ENCODE measurements around the gene CIITA.
"Not testable (repeated sequence)": the region's sequence is repeated elsewhere in the genome, so short reads cannot be mapped to it uniquely, and the experiment has no call there.

Gene CIITA

DNA sequence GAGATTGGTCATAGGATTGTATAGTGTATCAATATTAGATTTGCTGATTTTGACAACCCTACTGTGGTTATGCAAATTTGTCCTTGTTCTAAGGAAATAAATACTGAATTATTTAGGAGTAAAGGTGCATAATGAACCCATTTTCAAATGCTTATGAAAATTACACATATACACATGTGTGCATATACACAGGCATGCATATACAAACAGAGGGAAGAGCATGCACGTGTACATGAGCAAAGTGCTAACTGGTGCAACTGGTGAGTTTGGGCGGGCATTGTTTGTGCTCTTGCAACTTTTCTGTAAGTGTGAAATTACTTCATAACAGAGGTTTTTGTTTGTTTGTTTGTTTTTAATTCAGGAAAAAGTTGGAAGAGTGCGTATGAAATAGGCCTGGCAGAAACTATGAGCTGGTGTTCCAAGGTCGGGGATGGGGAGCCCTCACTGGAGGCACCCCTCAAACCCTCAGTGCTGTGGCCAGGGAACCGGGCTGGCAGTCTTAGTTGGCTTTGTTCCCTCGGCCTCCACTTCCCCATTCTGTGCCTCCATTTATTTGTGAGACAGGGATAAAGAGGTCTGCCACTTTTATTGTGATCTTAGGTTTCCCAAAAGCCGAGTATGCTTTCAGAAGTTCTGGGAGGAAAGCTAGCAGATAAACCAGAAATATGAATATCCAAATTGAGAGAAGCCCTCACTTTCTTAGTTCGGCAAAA is 59.4 kb downstream of the CIITA start:
- no peak for DNase-seq

DNA sequence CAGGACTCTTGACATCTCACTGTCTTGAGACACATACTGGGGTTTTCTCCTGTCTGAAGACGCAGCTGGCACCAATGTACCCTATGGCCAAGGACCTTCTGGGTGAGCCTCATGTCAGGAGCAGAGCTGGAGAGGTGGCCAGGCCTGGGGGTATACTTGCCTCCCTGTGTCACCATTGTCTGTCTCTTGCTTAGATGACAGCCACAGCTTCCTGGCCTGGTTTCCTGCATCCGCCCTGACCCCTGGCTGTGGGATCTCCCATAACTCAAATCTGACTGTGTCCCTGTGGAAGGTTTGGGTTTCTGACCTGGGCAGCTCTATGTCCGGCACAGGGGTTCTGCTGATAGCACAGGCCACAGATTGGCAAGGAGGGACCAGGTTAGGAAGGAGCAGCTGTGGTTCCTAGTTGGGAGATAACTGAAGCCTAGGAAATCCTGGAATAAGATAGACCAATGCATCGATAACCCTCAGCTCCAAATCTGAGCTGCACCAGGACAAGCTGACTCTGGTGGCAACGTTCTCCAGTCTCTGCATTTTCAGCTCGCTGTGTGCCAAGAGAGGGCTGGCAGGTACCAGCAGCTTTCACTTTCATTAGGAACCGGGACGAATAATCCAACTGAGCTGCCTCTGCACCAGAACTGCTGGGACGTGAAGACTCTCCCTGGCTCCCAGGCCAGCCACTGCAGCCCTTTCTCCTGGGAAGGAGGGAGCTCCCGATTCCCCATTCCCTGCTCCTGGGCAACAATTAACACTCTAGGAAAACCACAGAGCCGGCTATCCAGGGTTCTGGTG is 60.3 kb downstream of the CIITA start:
- no peak for DNase-seq

DNA sequence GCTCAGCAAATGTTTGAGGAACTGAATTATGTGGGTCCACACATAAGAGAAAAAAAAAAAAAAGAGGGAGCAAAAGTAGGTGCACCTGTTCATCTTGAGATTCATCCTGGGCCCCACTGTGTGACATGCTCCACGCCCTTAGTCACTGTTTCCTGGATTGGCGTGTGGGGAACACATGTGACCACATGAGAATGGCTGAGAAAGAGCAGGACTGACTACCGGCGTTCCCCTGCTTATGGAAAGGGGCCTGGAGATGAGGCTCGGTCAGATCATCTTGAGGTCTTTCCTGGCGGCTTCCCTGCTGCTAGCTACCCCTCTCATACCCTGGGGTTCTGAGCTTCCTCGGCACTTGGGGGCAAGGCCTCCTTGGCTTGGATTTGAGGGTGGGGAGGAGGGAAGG is 61.3 kb downstream of the CIITA start:
- no peak for DNase-seq

DNA sequence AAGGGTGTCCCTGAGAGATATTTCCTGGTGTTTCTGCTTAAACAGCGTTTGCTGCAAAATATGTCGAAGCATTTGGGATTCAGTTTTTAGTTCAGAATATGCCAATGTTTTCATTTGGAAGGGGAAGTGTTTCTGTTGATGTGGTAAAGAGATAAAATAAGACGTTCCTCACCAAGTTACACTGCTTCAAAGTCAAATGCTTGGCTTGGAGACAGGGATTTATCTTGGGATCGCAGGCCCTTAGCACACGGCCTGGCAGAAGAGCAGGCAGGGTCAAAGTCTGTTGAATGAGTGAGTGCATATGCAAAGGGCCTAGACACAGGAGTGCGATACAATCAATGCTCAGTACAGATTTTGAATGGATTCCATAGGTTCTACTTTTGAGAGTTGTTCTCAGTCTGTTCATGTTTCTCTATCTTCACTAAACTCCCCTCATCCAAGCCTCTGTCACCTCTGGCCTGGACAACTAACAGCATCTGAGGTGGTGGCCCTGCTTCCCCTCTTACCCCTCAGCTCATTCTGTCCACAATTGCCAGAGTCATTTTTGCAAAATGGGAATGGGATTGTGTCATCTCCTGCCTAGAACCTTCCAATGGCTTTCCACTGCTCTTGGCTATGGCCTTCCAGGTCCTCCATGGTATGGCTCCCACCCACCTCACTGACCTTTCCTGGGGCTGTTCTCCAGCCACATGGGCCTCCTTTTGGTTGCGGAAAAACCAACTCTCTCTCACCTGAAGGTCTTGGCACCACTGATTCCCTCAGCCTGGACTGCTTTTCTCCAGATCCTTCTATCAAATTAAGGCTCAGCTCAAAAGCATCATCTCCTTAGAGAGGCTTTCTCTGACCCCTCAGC is 62.0 kb downstream of the CIITA start:
- DNase-seq, result no peak

DNA sequence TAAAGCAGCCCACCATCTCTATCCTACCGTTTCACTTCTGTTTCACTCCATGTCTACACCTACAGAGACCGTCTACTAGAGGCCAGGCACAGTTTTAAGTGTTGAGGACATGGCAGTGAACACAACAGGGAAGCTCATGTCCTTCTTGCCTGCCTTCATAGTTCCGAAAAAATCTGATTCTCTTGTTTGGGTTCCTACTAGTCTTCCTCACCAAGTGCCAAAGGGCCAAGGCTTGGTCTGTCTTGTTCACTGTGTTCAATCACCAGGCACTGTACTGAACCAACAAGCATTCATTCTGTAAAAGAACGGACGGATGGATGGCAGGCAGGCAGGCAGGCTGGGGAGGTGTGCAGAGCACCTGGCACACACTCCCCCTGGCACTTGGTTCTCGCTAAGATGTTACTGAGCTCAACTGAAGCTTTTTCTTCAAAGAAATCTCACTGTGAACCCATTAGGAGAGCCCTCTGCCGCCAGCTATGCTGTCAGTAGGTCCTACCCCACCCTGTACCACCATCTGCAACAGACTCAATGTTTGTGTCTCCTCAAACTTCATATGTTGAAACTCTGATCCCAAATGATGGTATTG is 62.7 kb downstream of the CIITA start:
- DNase-seq, result no peak

DNA sequence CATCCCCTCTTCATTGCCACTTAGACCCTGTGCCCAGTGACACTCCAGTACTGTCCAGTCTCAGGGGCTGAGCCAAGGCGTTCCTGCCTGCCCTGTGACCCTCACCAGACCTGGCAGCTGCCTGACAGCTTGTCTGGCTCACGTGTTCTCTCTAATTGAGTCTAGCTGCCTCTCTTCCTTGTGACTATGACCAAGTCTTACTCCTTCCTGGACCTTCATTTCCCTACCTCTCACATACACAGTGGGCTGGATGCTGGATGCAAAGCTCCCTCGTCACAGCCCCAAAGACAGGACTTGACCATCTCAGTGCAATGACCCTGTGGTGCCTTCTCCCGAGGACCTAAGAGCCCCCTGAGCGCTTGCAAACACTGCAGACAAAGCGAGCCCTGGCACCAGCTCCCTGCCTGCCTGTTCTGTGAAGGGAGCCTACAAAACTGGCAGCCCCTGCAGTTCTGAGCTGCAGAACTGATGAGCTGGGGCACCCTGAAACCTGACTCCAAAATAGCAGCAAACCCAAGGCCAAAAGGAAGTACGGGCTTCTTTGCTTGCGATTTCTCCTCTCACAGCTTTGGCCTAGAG is 63.6 kb downstream of the CIITA start:
- DNase-seq, result no peak

DNA sequence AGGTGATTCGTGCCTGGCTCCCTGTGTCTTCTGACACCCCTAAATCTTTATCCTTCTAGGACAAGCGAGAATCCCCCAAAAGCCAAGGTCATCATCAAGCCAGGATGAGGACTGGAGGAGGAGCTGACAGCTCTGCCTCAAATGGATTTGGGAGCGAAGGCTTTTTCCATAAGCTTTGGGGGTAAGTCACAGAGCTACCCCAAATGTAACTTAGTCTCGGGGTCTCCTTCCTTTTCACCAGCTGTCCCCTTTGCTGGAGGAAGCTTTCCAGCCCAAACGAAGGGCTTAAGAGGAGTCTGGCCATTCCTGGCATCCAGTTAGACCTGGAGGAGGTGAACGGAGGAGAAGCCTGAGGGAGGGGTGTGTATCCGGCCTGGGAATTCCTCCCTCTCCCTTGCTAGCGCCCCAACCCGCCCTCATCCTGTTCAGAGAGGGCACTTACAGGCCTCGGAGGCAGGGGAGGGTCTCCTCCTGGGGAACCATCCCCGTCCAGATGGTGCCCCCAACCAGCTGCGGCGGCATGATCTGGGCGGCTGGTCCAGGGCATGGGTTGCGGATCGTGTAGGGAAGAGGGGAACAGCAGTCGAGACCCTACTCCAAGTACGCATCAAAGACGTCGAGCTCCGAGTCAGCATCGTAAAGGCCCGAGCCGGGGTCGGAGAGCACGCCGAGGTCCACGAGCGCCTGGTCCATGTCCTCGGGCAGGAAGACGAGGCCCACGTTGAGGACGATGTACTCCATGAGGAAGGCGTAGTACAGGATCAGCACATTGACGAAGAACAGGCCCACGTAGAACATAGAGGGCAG is 64.3 kb downstream of the CIITA start:
- DNase-seq, result no peak

DNA sequence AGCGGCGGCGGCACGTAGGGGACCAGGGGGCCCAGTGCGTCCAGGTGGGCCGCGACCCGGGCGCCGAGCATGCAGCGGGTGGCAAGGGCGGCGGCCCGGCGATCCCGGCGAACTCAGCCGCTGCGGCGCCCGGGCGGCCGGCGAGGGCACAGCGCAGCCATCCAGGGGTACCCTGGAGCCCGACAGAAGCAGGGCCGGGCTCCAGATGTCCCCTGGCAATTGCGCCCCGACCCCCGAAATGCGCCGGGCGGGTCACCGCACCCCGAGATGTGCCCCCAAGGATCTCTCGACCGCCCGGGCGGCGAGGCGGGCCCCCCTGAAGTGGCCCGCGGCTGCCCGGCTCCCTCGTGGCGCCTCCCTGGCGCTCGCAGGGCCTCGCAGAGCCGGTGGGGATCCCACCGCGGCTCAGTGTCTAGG is 64.9 kb downstream of the CIITA start:
- DNase-seq, result not testable (repeated sequence)

DNA sequence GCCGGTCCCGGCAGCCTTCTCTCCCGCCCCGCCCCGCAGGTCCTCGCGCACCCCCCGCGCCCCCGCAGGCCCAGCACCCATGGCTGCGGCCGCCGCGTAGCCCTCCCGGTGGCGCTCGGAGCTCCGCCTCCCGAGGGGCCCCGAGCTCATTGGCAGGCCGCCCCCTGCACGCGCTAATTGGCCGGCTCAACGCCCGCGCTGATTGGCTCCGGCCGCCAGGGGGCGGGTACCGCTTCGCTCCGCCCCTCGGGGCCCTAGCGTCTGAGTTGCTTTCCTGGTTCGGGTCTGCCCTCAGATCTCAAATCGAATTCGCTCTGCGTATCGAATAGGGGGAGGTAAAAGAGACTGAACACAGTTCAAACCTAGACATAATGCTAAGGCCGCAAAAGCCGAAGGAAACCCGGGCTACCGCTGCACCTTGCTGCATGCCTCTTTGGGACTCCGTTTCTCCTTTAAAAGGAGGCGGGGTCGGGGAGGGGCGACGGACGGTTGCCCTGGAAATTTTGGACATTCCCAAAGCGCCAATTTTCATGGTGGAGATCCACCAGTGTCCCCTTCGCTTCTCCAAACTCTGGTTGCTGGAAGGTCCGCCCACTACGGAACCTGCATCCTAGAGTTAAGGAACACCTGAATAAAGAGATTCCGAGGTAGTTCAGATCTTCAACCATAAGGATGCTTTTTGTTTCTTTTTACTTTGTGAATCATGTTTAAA is 65.5 kb downstream of the CIITA start, which contains the start of gene DEXI:
TSS of gene DEXI (minus strand) at position 117 of the 712 bp plus-strand sequence. CDS start 463 bp downstream, outside the sequence.
- peak; percentile 76 for DNase-seq

DNA sequence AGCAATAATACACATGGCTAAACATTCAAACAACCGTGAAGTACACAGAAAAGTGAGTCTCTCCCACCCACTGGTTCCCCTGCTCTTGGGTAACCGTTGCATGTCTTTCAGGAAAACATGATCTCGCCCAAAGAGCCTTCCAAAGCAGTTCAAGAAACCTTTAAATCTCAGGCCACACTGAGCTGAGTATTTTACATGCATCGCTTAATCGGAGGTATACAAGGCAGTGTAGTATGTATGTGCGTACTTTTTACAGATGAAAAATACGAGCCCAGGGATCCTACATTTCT is 66.0 kb downstream of the CIITA start:
- no peak for DNase-seq

DNA sequence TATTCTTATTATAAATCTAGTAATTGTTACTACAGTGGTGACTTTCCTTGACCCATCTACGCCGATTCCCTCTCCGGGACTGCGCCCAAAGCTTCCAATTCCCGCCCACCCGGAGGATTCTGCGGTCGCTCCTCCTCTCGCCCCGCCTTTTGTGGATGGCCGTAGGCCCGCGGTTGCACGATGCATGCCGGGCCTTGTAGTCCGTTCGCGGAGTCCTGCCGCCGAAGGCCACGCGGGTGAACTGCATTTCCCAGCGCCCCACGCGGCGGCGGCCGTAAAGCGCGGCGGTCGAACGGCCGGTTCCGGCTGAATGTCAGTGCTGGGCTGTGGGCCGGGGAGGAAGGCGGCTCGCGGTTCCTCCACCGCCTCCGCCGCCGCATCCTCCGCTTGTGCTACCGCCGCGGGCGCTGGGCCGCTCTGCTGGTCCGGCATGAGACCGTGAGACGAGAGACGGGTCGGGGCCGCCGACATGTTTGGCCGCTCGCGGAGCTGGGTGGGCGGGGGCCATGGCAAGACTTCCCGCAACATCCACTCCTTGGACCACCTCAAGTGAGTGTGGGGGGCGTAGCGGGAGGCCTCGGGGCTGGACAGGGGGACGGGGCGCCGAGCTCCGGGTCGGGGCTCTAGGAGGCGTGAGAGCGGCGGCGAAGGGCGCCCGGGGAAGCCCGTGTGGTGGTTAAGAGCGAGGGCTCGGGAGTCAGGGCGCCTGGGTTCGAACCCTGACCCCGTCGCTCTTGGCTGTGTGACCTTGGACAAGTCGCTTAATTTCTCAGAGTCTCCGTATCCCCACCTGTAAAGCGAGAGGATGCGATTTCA is 67.5 kb downstream of the CIITA start, which contains the start of gene CLEC16A:
TSS of gene CLEC16A (plus strand) at position 316 of the 816 bp plus-strand sequence. CDS start at position 470, 154 bp downstream.
- peak; percentile 68 for DNase-seq

DNA sequence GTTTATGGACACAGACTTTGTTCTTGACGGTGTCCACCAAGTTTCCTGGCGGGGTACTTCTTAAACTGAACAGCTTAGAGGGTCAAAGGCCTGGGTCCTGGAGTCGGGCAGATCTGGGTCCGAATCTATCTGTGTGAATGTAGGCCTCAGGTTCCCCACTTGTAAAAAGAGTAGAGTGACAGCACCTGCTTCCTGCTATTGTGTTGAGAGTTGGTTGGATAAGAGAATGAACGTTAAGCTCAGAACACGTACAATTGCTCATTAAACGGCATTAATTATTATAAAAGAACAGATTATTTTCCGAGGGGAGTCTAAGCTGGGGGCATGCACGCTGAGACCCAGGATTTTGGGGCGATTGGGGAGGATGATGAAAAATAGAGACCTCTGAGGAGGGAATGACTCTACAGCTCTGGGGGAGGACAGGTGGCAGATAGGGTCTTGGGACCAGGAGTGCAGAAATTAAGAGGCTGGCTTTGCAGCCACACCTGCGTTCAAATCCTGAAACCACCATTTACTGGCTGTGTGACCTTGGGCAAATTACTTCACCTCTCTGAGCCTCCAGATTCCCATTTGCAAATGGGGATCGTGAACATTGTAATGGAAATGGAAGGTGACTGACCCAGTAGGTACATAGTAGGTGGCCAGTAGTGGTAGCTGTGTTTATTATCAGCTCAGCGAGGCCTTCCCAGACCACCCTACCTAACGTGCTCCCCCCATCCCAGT is 68.2 kb downstream of the CIITA start:
- no peak for DNase-seq

DNA sequence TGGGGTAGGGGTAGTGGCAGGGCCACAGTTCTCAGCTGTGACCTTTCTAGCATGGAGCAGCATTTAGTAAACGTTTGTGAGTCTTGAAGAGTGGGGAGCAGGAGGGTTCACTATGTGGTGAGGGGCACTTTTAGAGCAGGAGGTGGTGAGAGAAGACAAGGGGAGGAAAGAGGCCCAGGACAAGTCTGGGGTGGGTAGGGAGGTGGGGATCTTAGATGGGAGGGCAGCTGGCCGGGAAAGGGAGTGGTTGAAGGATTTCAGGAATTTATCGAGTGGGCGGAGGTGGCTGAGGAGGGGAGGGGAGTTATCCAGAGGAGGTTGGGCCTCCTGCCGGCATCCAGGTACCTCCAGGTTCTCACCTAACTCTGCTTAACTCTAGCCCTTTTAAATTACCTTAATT is 69.3 kb downstream of the CIITA start:
- no peak for DNase-seq

DNA sequence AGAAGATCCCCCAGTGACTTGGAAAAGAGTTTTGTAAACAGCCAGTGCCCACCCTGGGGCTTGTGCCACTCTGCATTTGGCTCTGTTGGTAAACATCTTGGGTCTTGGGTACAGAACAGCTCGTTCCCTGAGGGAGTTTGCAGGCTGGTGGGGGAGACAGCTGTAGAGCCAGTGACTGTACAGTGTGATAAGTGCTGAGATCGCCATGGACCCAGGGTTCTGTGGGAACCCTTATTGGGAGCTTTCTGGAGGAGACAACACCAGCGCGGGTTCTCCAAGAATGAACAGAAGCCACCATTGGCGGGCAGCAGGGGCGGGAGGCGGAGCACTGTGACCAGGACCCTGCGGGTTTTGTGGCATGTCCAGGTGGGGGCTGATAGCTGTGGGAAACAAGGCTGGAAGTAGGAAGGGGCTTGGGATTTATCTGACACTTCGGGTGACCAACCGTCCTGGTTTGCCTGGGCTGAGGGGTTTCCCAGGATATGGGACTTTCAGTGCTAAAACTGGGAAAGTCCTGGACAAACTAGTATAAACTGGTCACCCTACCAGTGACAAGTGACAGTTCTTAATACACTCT is 70.3 kb downstream of the CIITA start:
- no peak for DNase-seq

DNA sequence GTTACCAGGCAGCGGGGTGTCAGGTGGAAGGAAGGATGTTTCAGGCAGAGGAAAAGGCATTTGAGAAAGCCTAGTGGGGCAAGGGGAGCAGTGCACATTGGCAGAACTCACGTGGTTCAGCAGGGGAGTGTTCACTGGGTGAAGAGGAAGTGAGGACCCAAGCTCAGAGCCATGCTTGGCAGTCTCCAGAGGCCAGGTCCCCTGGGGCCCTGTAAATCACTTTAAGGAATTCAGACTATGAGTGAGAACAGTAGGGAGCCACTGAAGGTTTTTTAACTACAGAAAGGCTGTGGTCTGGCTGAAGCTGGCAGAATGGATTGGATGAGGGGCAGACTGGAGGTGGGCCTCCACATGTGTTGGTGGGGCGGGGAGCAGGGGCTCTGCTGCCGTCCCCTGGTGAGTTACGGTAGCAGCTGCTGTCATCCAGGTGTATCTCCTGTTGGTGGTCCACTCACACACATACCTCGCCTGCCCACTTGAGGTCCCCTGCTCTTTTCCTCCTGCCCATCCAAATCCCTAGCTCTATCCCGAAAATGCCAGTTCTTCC is 72.5 kb downstream of the CIITA start:
- DNase-seq, result no peak

DNA sequence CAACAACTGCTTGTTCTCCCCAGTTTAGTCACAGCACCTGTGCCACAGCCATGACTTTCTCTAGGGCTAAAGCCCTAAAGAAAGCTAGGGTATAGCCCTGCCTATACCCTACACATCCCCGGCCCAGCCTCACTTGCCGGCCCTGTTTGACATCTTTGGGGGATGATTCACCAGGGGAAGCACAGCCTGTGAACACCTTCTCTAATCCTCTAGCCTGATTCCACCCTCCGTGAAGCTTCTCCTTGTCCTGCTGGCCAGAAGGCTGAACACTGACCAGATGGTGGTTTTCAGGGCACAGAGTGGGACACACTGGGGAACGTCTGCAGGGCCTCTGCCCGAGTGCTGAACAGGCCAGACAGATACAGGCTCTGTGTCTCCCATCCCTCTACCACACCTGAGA is 73.4 kb downstream of the CIITA start:
- DNase-seq, result no peak

DNA sequence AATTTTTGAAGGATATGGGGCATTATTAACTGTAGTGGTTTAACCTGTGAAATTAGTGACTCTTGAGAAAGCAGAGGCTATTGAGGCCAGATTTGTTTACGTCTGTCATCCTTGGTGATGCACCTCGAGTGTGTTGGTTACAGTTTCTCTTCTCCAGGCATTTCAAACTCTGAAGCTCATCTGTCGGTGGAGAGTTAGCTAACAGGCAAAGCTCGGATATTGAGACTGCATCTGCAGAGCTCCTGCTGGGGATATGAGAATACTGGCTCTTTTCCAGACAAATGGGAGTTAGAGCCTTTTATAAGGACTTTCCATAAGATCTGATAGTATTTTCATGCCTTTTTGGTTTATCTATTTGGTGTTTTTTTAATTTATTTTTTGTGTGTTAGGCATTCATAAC is 74.0 kb downstream of the CIITA start:
- DNase-seq, result no peak

DNA sequence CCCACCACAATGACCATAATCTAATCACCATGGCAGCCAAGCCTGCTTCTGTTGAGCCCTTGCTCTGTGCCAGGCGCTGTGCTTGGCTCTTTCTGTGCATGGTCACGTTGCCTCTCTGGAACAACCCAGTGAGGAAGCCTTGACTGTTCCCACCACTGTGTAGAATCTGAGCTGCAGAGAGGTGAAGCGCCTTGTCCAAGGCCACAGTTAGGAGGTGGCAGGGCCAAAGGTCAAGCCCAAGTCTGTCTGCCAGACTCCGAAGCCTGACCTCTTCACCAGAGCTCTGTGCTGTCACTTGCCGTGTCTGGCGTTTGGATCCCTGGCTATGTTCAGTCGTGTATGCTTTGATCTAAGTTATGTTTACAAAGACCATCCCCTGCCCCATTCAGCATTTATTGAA is 77.9 kb downstream of the CIITA start:
- DNase-seq, result no peak

Data from NCI-H1694 (cell line).